ENCODE data around the gene ZNF880. TPM values are rescaled to one million over a fixed set of nuclear protein-coding genes. Genes with fewer than 3 reads are reported as not detected.

ZNF880 gene
- polyA plus RNA-seq, 1 of the 3 experiments (the other 2 are of a cell fraction) = 22.6 TPM

DNA sequence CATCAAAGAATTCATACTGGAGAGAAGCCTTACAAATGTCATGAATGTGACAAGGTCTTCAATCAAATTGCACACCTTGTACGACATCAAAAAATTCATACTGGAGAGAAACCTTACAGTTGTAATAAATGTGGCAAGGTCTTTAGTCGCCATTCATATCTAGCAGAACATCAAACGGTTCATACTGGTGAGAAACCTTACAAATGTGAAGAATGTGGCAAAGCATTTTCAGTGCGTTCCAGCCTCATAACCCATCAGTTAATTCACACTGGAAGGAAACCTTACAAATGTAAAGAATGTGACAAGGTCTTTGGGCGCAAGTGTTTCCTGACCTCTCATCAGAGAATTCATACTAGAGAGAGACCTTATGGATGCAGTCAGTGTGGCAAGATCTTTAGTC, 46.0 kb downstream of the ZNF880 start:
- Histone ChIP-seq H3K27ac (ENCODE audit: low read depth in 2 of 2, low read length in 1 of 2) (no peak overlapping the region), H3K4me3 (ENCODE audit: low read depth in 2 of 2, low read length in 1 of 2) (no peak overlapping the region), H3K9me3 (peaks cover 3% of the 10 kb centered on the region; the same call in 1 of the 2 replicates), H3K4me1 (ENCODE audit: control insufficient read depth in 1 of 2, insufficient read depth in 2 of 2, low read depth in 1 of 2, low read length in 1 of 2) (no peaks in the 10 kb centered on the region), H3K4me2 (no peak overlapping the region), H4K20me1 (ENCODE audit: insufficient read depth) (no peaks in the 10 kb centered on the region), H3K36me3 (replicated peaks in 1 of 2; ENCODE audit: control insufficient read depth in 1 of 2, insufficient read depth in 2 of 2, low read length in 1 of 2) (peaks cover 18 to 19% of the 10 kb centered on the region in 2 experiments), H3K79me2 (ENCODE audit: insufficient read depth) (no peaks in the 10 kb centered on the region), H2AFZ (ENCODE audit: low read depth) (no peak overlapping the region), H3K9ac (no peak overlapping the region), H3K9me2 (no peaks in the 10 kb centered on the region), H3K27me3 (ENCODE audit: insufficient read depth) (no peaks in the 10 kb centered on the region), H3F3A (replicated peaks; ENCODE audit: insufficient read depth) (no peaks in the 10 kb centered on the region)
- WGBS (ENCODE audit: low lambda C conversion rate) = 67% methylated on average over 5 of the region's 5 CpGs
- POLR2A ChIA-PET = no interaction called here
- DNase-seq = no peak
- TF ChIP-seq MXI1 (IDR thresholded peaks at IDR 0.05; ENCODE audit: low read depth, low read length) (no peak), RXRA (IDR thresholded peaks at IDR 0.05; ENCODE audit: borderline replicate concordance, low read depth) (no peak), TCF12 (IDR thresholded peaks at IDR 0.05) (no peak), JUND (IDR thresholded peaks at IDR 0.05) (no peak), ELF1 (IDR thresholded peaks at IDR 0.05) (no peak), NRF1 (IDR thresholded peaks at IDR 0.05; ENCODE audit: low read depth, low read length) (no peak), YY1 (IDR thresholded peaks at IDR 0.05; ENCODE audit: low read depth) (no peak), RCOR1 (IDR thresholded peaks at IDR 0.05; ENCODE audit: low read length) (no peak)
- TF ChIP-seq, protein P1, sequence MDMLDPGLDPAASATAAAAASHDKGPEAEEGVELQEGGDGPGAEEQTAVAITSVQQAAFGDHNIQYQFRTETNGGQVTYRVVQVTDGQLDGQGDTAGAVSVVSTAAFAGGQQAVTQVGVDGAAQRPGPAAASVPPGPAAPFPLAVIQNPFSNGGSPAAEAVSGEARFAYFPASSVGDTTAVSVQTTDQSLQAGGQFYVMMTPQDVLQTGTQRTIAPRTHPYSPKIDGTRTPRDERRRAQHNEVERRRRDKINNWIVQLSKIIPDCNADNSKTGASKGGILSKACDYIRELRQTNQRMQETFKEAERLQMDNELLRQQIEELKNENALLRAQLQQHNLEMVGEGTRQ (IDR thresholded peaks at IDR 0.05; ENCODE audit: borderline replicate concordance, low read depth, low read length) = no peak
- TF ChIP-seq, protein P2, sequence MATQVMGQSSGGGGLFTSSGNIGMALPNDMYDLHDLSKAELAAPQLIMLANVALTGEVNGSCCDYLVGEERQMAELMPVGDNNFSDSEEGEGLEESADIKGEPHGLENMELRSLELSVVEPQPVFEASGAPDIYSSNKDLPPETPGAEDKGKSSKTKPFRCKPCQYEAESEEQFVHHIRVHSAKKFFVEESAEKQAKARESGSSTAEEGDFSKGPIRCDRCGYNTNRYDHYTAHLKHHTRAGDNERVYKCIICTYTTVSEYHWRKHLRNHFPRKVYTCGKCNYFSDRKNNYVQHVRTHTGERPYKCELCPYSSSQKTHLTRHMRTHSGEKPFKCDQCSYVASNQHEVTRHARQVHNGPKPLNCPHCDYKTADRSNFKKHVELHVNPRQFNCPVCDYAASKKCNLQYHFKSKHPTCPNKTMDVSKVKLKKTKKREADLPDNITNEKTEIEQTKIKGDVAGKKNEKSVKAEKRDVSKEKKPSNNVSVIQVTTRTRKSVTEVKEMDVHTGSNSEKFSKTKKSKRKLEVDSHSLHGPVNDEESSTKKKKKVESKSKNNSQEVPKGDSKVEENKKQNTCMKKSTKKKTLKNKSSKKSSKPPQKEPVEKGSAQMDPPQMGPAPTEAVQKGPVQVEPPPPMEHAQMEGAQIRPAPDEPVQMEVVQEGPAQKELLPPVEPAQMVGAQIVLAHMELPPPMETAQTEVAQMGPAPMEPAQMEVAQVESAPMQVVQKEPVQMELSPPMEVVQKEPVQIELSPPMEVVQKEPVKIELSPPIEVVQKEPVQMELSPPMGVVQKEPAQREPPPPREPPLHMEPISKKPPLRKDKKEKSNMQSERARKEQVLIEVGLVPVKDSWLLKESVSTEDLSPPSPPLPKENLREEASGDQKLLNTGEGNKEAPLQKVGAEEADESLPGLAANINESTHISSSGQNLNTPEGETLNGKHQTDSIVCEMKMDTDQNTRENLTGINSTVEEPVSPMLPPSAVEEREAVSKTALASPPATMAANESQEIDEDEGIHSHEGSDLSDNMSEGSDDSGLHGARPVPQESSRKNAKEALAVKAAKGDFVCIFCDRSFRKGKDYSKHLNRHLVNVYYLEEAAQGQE (IDR thresholded peaks at IDR 0.05; ENCODE audit: low read depth, low read length) = no peak
- TF ChIP-seq, protein P3, sequence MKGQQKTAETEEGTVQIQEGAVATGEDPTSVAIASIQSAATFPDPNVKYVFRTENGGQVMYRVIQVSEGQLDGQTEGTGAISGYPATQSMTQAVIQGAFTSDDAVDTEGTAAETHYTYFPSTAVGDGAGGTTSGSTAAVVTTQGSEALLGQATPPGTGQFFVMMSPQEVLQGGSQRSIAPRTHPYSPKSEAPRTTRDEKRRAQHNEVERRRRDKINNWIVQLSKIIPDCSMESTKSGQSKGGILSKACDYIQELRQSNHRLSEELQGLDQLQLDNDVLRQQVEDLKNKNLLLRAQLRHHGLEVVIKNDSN (IDR thresholded peaks at IDR 0.05; ENCODE audit: borderline replicate concordance, low read depth) = no peak
- CTCF ChIA-PET = interaction anchor here (1.6 kb wide), 1 partner anchor 72 kb away, joined by 4 read pairs; no protein-coding TSS in a partner anchor

DNA sequence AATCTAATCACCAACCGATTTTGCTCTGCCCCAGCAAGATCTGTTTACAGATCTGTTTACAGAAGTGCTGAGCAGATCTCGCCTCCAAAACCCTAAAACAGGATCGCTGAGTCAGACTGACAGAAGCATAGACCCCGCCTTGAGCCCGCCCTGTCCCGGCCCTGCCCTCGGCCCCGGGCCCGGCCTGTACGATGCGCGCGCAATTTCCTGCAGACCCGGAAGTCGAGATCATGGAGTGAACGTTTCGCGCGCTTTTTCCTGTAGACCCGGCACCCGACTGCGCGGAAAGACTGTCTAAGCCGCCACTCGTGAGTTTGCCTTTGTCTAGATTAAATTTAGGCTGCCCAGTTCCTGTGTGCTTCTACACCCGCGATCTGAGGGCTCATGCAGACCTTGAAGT, 59.2 kb downstream of the ZNF880 start, which contains the start of gene ZNF534:
TSS of gene ZNF534 (plus strand) at position 212 of the 400 bp plus-strand sequence. CDS start 2,327 bp downstream, outside the sequence.
- Histone ChIP-seq H3K9ac (no peak within 1 kb of the TSS), H3K4me2 (no peak within 1 kb of the TSS), H3K4me3 (ENCODE audit: low read depth in 2 of 2, low read length in 1 of 2) (no peak within 1 kb of the TSS), H3F3A (replicated peaks; ENCODE audit: insufficient read depth) (no peaks in the 10 kb centered on the region), H3K9me3 (no peaks in the 10 kb centered on the region), H3K9me2 (no peaks in the 10 kb centered on the region), H3K36me3 (replicated peaks in 1 of 2; ENCODE audit: control insufficient read depth in 1 of 2, insufficient read depth in 2 of 2, low read length in 1 of 2) (no peaks in the 10 kb centered on the region), H3K27ac (ENCODE audit: low read depth in 2 of 2, low read length in 1 of 2) (no peak within 1 kb of the TSS), H3K4me1 (ENCODE audit: control insufficient read depth in 1 of 2, insufficient read depth in 2 of 2, low read depth in 1 of 2, low read length in 1 of 2) (no peaks in the 10 kb centered on the region), H2AFZ (ENCODE audit: low read depth) (no peak within 1 kb of the TSS), H3K27me3 (ENCODE audit: insufficient read depth) (no peaks in the 10 kb centered on the region), H4K20me1 (ENCODE audit: insufficient read depth) (no peaks in the 10 kb centered on the region), H3K79me2 (ENCODE audit: insufficient read depth) (no peaks in the 10 kb centered on the region)
- 69% methylated on average over 27 of the region's 27 CpGs for WGBS (ENCODE audit: low lambda C conversion rate)
- DNase-seq = no peak
- POLR2A ChIA-PET = no interaction called here
- CTCF ChIA-PET = no interaction called here
- TF ChIP-seq, protein P4, sequence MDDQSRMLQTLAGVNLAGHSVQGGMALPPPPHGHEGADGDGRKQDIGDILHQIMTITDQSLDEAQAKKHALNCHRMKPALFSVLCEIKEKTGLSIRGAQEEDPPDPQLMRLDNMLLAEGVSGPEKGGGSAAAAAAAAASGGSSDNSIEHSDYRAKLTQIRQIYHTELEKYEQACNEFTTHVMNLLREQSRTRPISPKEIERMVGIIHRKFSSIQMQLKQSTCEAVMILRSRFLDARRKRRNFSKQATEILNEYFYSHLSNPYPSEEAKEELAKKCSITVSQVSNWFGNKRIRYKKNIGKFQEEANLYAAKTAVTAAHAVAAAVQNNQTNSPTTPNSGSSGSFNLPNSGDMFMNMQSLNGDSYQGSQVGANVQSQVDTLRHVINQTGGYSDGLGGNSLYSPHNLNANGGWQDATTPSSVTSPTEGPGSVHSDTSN (IDR thresholded peaks at IDR 0.05) = no peak
- TF ChIP-seq, protein P1 (IDR thresholded peaks at IDR 0.05; ENCODE audit: borderline replicate concordance, low read depth, low read length) = no peak
- no peak for TF ChIP-seq TCF12 (IDR thresholded peaks at IDR 0.05)
- TF ChIP-seq RCOR1 (IDR thresholded peaks at IDR 0.05; ENCODE audit: low read length) = no peak
- no peak for TF ChIP-seq FOXJ3 (CRISPR knock-in tag; IDR thresholded peaks at IDR 0.05)
- TF ChIP-seq, protein P5, sequence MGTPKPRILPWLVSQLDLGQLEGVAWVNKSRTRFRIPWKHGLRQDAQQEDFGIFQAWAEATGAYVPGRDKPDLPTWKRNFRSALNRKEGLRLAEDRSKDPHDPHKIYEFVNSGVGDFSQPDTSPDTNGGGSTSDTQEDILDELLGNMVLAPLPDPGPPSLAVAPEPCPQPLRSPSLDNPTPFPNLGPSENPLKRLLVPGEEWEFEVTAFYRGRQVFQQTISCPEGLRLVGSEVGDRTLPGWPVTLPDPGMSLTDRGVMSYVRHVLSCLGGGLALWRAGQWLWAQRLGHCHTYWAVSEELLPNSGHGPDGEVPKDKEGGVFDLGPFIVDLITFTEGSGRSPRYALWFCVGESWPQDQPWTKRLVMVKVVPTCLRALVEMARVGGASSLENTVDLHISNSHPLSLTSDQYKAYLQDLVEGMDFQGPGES (IDR thresholded peaks at IDR 0.05; ENCODE audit: low read depth, low read length) = no peak
- TF ChIP-seq TAF1 (IDR thresholded peaks at IDR 0.05; ENCODE audit: borderline replicate concordance, low read depth, low read length) = no peak
- no peak for TF ChIP-seq TEAD4 (IDR thresholded peaks at IDR 0.05; ENCODE audit: borderline replicate concordance, insufficient read depth)
- no peak for TF ChIP-seq CHD2 (IDR thresholded peaks at IDR 0.05; ENCODE audit: low read length, partially characterized antibody)
- no peak for TF ChIP-seq FOSL2 (IDR thresholded peaks at IDR 0.05; ENCODE audit: borderline replicate concordance, low read depth)
- no peak for TF ChIP-seq RFX5 (IDR thresholded peaks at IDR 0.05; ENCODE audit: low read length)
- no peak for TF ChIP-seq EP300 (IDR thresholded peaks at IDR 0.05; ENCODE audit: borderline replicate concordance in 1 of 2, low read depth in 1 of 2, low read length in 1 of 2)
